Fibroblast of peridontal ligament (primary cell): Measurements from ENCODE around the gene ABCB9.

Source experiments
- DNase-seq: peaks from one replicate; pipeline ENCODE4 v3.0.0-alpha.2; 2010; ENCODE audit errors: extremely low read depth

ABCB9 gene

GRCh38 chr12:122994781-122995502 lies 28.7 kb upstream of the ABCB9 start:
- no peak for DNase-seq

- DNase-seq: no peak
Measured at GRCh38 chr12:122994140-122994675, 27.9 kb upstream of the ABCB9 start.

- DNase-seq: no peak
Measured at GRCh38 chr12:122992386-122992785, 26.1 kb upstream of the ABCB9 start.

- DNase-seq: no peak
Measured at GRCh38 chr12:122991623-122992275, 25.5 kb upstream of the ABCB9 start.

GRCh38 chr12:122990961-122991622 lies 24.8 kb upstream of the ABCB9 start:
- no peak for DNase-seq

GRCh38 chr12:122990561-122990960 lies 24.3 kb upstream of the ABCB9 start:
- no peak for DNase-seq

GRCh38 chr12:122989874-122990419 lies 23.7 kb upstream of the ABCB9 start:
- no peak for DNase-seq

GRCh38 chr12:122989225-122989839 lies 23.1 kb upstream of the ABCB9 start:
- DNase-seq: no peak

GRCh38 chr12:122988612-122989212 lies 22.4 kb upstream of the ABCB9 start:
- no peak for DNase-seq

- DNase-seq: no peak
Measured at GRCh38 chr12:122988036-122988435, 21.8 kb upstream of the ABCB9 start.

GRCh38 chr12:122987086-122987951 lies 21.1 kb upstream of the ABCB9 start:
- no peak for DNase-seq

GRCh38 chr12:122986258-122986871 lies 20.1 kb upstream of the ABCB9 start:
- DNase-seq: no peak

GRCh38 chr12:122985338-122986257 lies 19.3 kb upstream of the ABCB9 start:
- no peak for DNase-seq

- peak; percentile 30 for DNase-seq
Measured at GRCh38 chr12:122984612-122985337, 18.5 kb upstream of the ABCB9 start.

GRCh38 chr12:122983789-122984515 lies 17.7 kb upstream of the ABCB9 start:
- DNase-seq: peak; percentile 25

GRCh38 chr12:122982963-122983788 lies 16.9 kb upstream of the ABCB9 start:
- no peak for DNase-seq

GRCh38 chr12:122982477-122982815 lies 16.2 kb upstream of the ABCB9 start:
- DNase-seq: no peak
